GM18868 (cell line): ENCODE results near the gene ZNF582.
"Not testable (repeated sequence)": the region's sequence is repeated elsewhere in the genome, so short reads cannot be mapped to it uniquely, and the experiment has no call there.

Experiments used
- ATAC-seq: cut with Tn5 transposase; IDR thresholded peaks from one replicate; pipeline ENCODE4 v1.9.1; 2021; ENCODE audit warnings: mild to moderate bottlenecking, moderate library complexity; ENCODE audit not compliant: unreplicated experiment

ZNF582 gene

DNA sequence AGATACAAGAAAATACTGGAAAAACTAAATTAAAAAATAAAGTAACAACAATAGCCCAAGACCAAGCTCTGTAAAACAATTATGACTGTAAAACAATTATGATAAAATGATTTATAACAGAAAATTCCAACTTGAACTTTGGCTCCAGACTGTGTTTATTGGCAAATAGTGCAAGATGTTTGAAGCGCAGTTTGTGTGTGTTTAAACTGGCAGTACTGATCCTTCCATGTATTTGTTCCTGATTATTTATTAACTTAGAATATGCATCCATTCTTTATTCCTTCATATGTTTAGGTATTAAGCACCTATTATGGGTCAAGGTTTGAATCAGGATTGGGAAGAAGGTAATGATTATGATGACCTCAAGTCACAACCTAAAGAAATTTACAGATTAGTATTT is 37.8 kb downstream of the ZNF582 start:
- ATAC-seq, result no peak

- ATAC-seq, result no peak
Observed at GRCh38 chr19:56351208-56351607, 42.1 kb downstream of the ZNF582 start.

DNA sequence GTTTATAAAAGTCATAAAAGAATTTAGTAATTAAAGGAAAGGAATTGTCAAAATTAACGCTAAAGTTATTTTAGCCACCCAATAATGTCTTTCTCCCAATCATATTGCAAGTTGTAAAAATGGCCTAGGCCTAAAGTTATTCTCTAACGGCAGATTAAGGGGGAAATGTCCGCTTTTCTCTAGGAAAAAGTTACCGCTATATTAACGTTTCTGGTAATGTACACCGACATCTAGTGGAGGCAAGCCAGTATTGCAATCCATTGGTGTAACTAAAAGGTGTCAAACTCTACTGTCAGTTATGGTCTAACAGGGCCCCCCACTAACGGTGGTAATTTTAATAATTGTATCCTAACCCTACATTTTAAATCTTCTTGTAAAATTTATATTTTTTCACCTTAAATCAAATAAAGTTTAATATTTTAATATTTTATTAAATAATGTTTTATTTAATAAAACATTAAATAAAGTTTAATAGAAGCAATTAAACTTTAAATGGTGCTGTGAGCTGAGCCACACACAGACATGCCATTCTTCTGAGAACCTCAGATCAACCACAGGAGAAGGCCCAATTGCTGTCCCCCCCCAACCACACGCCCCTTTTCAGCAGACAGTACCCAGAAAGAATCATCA is 42.8 kb downstream of the ZNF582 start:
- no peak for ATAC-seq

DNA sequence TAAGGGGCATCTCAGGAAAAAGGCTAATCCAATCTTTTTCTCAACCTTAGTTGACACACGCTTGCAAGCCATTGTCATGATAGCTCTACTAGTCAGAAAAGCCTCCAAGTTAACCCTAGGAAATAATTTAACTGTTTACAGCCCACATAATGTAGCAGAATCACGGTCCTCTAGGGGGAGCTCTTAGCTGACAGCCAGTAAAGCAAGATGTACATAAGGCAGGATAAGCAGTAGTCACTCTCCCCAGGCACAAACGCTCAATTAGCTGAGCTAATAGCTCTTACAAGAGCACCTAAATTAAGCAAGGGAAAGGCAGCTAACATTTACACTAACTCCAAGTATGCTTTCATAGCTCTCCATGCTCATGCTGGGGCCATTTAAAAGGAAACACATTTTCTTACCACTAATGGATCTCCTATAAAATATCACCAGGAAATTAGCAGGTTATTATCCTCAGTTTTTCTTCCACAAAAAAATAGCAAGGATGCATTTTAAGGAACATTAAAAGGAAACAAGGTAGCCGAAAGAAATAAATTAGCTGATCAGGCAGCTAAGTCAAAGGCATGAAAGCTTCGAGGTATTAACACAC is 45.0 kb downstream of the ZNF582 start:
- no peak for ATAC-seq

- ATAC-seq, result no peak
Observed at GRCh38 chr19:56347163-56347778, 46.1 kb downstream of the ZNF582 start.

GRCh38 chr19:56341948-56342347 is 51.4 kb downstream of the ZNF582 start:
- no peak for ATAC-seq

DNA sequence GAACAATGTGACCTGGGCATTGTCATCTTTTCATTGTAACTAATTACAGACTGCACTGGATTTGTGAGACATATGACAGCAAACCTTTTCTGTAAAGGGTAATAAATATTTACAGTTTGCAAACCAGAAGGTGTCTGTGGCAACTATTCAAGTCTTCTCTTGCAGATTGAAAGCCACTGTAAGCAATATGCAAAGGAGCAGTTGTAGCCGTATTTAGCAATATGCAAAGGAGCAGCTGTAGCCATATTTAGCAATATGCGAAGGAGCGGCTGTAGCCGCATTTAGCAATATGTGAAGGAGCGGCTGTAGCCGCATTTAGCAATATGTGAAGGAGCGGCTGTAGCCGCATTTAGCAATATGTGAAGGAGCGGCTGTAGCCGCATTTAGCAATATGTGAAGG is 54.3 kb downstream of the ZNF582 start:
- not testable (repeated sequence) for ATAC-seq

- not testable (repeated sequence) for ATAC-seq
Observed at GRCh38 chr19:56337077-56337476, 56.3 kb downstream of the ZNF582 start.

DNA sequence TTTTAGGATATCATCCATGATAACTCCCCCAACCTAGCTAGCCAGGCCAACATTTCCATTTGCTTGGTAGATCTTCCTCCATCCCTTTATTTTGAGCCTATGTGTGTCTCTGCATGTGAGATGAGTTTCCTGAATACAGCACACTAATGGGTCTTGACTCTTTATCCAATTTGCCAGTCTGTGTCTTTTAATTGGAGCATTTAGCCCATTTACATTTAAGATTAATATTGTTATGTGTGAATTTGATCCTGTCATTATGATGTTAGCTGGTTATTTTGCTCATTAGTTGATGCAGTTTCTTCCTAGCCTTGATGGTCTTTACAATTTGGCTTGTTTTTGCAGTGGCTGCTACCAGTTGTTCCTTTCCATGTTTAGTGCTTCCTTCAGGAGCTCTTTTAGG is 58.0 kb downstream of the ZNF582 start:
- not testable (repeated sequence) for ATAC-seq

- ATAC-seq, result no peak
Observed at GRCh38 chr19:56333506-56333905, 59.8 kb downstream of the ZNF582 start.
